ENCODE data around the gene SPAG9.

- TF ChIP-seq EP300 (IDR thresholded peaks at IDR 0.05), result no peak
- no peak for TF ChIP-seq CTCF (IDR thresholded peaks at IDR 0.05)
- no peak for TF ChIP-seq POLR2AphosphoS5 (IDR thresholded peaks at IDR 0.05)
- no peak for TF ChIP-seq POLR2A (IDR thresholded peaks at IDR 0.05; ENCODE audit: low read depth)
Observed at GRCh38 chr17:51155416-51155815, 34.7 kb upstream of the SPAG9 start.
